Measurements from ENCODE around the gene E4F1. TPM values are rescaled to one million over a fixed set of nuclear protein-coding genes. Genes with fewer than 3 reads are reported as not detected.
"Not testable (repeated sequence)": the region's sequence is repeated elsewhere in the genome, so short reads cannot be mapped to it uniquely, and the experiment has no call there.

The E4F1 gene
- total and polyA plus RNA-seq, 2 of the 13 experiments (the other 11 are each of a cell fraction or from before 2014, with no cell fraction given) = 13.8 to 19.5 TPM

DNA sequence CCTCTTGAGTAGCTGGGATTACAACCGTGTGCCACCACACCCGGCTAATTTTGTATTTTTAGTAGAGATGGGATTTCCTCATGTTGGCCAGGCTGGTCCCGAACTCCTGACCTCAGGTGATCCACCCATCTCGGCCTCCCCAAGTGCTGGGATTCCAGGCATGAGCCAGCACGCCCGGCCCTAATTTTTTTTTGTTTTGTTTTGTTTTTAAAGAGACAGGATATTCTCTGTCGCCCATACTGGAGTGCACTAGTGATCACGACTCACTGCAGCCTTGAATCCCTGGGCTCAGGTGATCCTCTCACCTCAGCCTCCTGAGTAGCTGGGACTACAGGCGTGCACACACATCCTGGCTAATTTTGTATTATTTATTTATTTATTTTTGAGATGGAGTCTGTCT lies 16.9 kb downstream of the E4F1 start:
- FAIRE-seq; H4K20me1 ChIP-seq (ENCODE audit: insufficient read depth, low read length); BruUV-seq (replicated peaks); H3K79me2 ChIP-seq (ENCODE audit: insufficient read depth, low read length); H3K9me3 ChIP-seq (ENCODE audit: low read length); CTCF ChIA-PET (ENCODE audit: low intra/inter-chr PET ratio, low total read pairs); ATAC-seq; H3K27me3 ChIP-seq (ENCODE audit: control insufficient read depth in 1 of 2, insufficient read depth in 2 of 2, low read length in 2 of 2); H3K9ac ChIP-seq (ENCODE audit: insufficient read depth, low read depth, low read length); in situ Hi-C loops (cut with HindIII; ENCODE audit: extremely low pct_ligation_motif_present, low pct_unique_long_range_greater_than_20kb); intact Hi-C loops (cut with micrococcal nuclease; ENCODE audit: unreplicated experiment); H3K4me3 ChIP-seq (replicated peaks in 1 of 3; ENCODE audit: insufficient read depth in 1 of 3, low read depth in 2 of 3, low read length in 3 of 3); DNase-seq (ENCODE audit: low spot score); H2AFZ ChIP-seq (ENCODE audit: low read length); H3K4me2 ChIP-seq (ENCODE audit: low read depth, low read length); H3K27ac ChIP-seq (ENCODE audit: extremely low read length, insufficient read depth, low read length): not testable (repeated sequence)
- H3K4me1 ChIP-seq (ENCODE audit: insufficient read depth, low read length) = peaks cover 31% of the 10 kb centered on the region
- peaks cover 14 to 32% of the 10 kb centered on the region in 2 experiments; a peak in 4 of 5 replicates for H3K36me3 ChIP-seq (replicated peaks in 1 of 2; ENCODE audit: control insufficient read depth in 1 of 2, insufficient read depth in 2 of 2, low read length in 2 of 2)
- WGBS (ENCODE audit: low lambda C conversion rate) = 95% methylated on average over 9 of the region's 9 CpGs
- POLR2A ChIA-PET = interaction anchor here (1.4 to 3.5 kb wide), 3 partner anchors 11 to 85 kb away, joined by 3 to 16 read pairs (median 5); partner anchors contain the start of genes ECI1 and TRAF7
- TF ChIP-seq POLR2G (IDR thresholded peaks at IDR 0.05; ENCODE audit: low read depth, low read length) = 0 out of 2 replicates have a peak, but pooled peaks have one; percentile 24

DNA sequence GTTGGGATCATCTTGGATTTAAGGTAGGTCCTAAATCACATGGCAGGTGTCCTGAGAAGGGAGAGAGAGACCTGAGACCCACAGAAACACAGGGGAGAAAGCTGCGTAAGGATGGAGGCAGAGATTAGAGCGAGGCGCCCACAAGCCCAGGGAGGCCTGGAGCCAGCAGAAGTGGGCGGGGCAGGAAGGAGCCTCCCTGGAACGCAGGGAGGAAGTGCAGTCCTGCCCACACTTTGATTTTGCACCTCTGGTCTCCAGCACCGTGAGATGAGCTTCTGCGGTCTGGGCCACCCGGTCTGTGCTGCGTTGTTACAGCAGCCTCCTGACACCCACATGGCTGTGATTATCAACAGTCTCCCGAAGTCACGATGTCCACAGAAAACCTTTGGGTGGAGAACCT lies 19.2 kb downstream of the E4F1 start:
- no peaks in the 10 kb centered on the region for H3K79me2 ChIP-seq (ENCODE audit: insufficient read depth, low read length)
- 100% methylated on average over 4 of the region's 11 CpGs for WGBS (ENCODE audit: low lambda C conversion rate)
- no peak overlapping the region for H2AFZ ChIP-seq (ENCODE audit: low read length)
- DNase-seq (ENCODE audit: low spot score) (no peak), ATAC-seq (no peak), FAIRE-seq (no peak)
- ChIA-PET POLR2A (interaction anchor here (0.6 kb wide), 1 partner anchor 663 kb away, joined by 3 read pairs; no protein-coding TSS in a partner anchor), CTCF (ENCODE audit: low intra/inter-chr PET ratio, low total read pairs) (no interaction called here)
- H4K20me1 ChIP-seq (ENCODE audit: insufficient read depth, low read length) = 0 out of 2 replicates have a peak, but pooled peaks cover 2% of the 10 kb centered on the region
- no peak overlapping the region for H3K9ac ChIP-seq (ENCODE audit: insufficient read depth, low read depth, low read length)
- no peak overlapping the region for H3K4me2 ChIP-seq (ENCODE audit: low read depth, low read length)
- no TSS peak for BruUV-seq (replicated peaks)
- H3K4me3 ChIP-seq (replicated peaks in 1 of 3; ENCODE audit: insufficient read depth in 1 of 3, low read depth in 2 of 3, low read length in 3 of 3) = no peak overlapping the region
- TF ChIP-seq, protein P1, sequence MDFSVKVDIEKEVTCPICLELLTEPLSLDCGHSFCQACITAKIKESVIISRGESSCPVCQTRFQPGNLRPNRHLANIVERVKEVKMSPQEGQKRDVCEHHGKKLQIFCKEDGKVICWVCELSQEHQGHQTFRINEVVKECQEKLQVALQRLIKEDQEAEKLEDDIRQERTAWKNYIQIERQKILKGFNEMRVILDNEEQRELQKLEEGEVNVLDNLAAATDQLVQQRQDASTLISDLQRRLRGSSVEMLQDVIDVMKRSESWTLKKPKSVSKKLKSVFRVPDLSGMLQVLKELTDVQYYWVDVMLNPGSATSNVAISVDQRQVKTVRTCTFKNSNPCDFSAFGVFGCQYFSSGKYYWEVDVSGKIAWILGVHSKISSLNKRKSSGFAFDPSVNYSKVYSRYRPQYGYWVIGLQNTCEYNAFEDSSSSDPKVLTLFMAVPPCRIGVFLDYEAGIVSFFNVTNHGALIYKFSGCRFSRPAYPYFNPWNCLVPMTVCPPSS (IDR thresholded peaks at IDR 0.05) = no peak
- TF ChIP-seq PRMT3 (CRISPR knock-in tag; IDR thresholded peaks at IDR 0.05; ENCODE audit: borderline replicate concordance, low read depth) = no peak
- no peak for TF ChIP-seq ZMYM3 (CRISPR knock-in tag; IDR thresholded peaks at IDR 0.05)
- TF ChIP-seq, protein P2, sequence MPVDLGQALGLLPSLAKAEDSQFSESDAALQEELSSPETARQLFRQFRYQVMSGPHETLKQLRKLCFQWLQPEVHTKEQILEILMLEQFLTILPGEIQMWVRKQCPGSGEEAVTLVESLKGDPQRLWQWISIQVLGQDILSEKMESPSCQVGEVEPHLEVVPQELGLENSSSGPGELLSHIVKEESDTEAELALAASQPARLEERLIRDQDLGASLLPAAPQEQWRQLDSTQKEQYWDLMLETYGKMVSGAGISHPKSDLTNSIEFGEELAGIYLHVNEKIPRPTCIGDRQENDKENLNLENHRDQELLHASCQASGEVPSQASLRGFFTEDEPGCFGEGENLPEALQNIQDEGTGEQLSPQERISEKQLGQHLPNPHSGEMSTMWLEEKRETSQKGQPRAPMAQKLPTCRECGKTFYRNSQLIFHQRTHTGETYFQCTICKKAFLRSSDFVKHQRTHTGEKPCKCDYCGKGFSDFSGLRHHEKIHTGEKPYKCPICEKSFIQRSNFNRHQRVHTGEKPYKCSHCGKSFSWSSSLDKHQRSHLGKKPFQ (CRISPR knock-in tag; IDR thresholded peaks at IDR 0.05; ENCODE audit: insufficient replicate concordance) = no peak
- TF ChIP-seq, protein P3, sequence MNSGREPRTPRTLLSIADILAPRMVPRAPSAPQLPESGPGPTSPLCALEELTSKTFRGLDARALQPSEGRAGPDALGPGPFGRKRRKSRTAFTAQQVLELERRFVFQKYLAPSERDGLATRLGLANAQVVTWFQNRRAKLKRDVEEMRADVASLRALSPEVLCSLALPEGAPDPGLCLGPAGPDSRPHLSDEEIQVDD (CRISPR knock-in tag; IDR thresholded peaks at IDR 0.05; ENCODE audit: borderline replicate concordance) = no peak
- TF ChIP-seq ZNF775 (CRISPR knock-in tag; IDR thresholded peaks at IDR 0.05; ENCODE audit: borderline replicate concordance) = no peak
- no peaks in the 10 kb centered on the region for H3K27me3 ChIP-seq (ENCODE audit: control insufficient read depth in 1 of 2, insufficient read depth in 2 of 2, low read length in 2 of 2)
- no peak overlapping the region for H3K27ac ChIP-seq (ENCODE audit: extremely low read length, insufficient read depth, low read length)
- H3K36me3 ChIP-seq (replicated peaks in 1 of 2; ENCODE audit: control insufficient read depth in 1 of 2, insufficient read depth in 2 of 2, low read length in 2 of 2) = peaks cover 25 to 47% of the 10 kb centered on the region in 2 experiments; a peak in 4 of 5 replicates
- peaks cover 21% of the 10 kb centered on the region for H3K4me1 ChIP-seq (ENCODE audit: insufficient read depth, low read length)
- in situ Hi-C loops (cut with HindIII; ENCODE audit: extremely low pct_ligation_motif_present, low pct_unique_long_range_greater_than_20kb) (no loop called here), intact Hi-C loops (cut with micrococcal nuclease; ENCODE audit: unreplicated experiment) (no loop called here)
- no peaks in the 10 kb centered on the region for H3K9me3 ChIP-seq (ENCODE audit: low read length)
